GM21717 (cell line): ENCODE results near the gene ZNF683.
"Not testable (repeated sequence)": the region's sequence is repeated elsewhere in the genome, so short reads cannot be mapped to it uniquely, and the experiment has no call there.

Experiments
- ATAC-seq: cut with Tn5 transposase; IDR thresholded peaks from one replicate; pipeline ENCODE4 v1.9.1; 2021; ENCODE audit warnings: mild to moderate bottlenecking, moderate library complexity; ENCODE audit not compliant: unreplicated experiment

The ZNF683 gene

GRCh38 chr1:26372611-26373010 lies at the start of gene ZNF683:
ZNF683 (minus strand) TSS chr1:26372750; CDS start chr1:26368571, 4,179 bp downstream.
- ATAC-seq: not testable (repeated sequence)

GRCh38 chr1:26419494-26419893 lies 46.9 kb upstream of the ZNF683 start:
- no peak for ATAC-seq

- ATAC-seq: no peak
These were observed 46.4 kb upstream of the ZNF683 start for GRCh38 chr1:26418865-26419349.

- ATAC-seq: no peak
These were observed 44.7 kb upstream of the ZNF683 start for GRCh38 chr1:26417111-26417759.

- ATAC-seq: no peak
These were observed 40.5 kb upstream of the ZNF683 start for GRCh38 chr1:26413031-26413430.

GRCh38 chr1:26412180-26412840 lies 39.8 kb upstream of the ZNF683 start:
- no peak for ATAC-seq

GRCh38 chr1:26411624-26412074 lies 39.1 kb upstream of the ZNF683 start:
- no peak for ATAC-seq

- ATAC-seq: no peak
These were observed 38.4 kb upstream of the ZNF683 start, which contains the start of gene LIN28A for GRCh38 chr1:26410706-26411623. LIN28A (plus strand) TSS chr1:26410817; CDS start chr1:26410892, 75 bp downstream.

- ATAC-seq: no peak
These were observed 36.7 kb upstream of the ZNF683 start for GRCh38 chr1:26409191-26409807.

- no peak for ATAC-seq
These were observed 36.1 kb upstream of the ZNF683 start for GRCh38 chr1:26408604-26409003.

GRCh38 chr1:26405281-26405915 lies 32.8 kb upstream of the ZNF683 start:
- ATAC-seq: no peak

- no peak for ATAC-seq
These were observed 32.1 kb upstream of the ZNF683 start for GRCh38 chr1:26404641-26405040.

- ATAC-seq: no peak
These were observed 31.1 kb upstream of the ZNF683 start for GRCh38 chr1:26403656-26404055.

GRCh38 chr1:26401891-26402290 lies 29.3 kb upstream of the ZNF683 start:
- no peak for ATAC-seq

- no peak for ATAC-seq
These were observed 26.5 kb upstream of the ZNF683 start for GRCh38 chr1:26399034-26399433.

- ATAC-seq: no peak
These were observed 23.2 kb upstream of the ZNF683 start for GRCh38 chr1:26395754-26396153.

- no peak for ATAC-seq
These were observed 18.9 kb upstream of the ZNF683 start for GRCh38 chr1:26391450-26391849.

- no peak for ATAC-seq
These were observed 17.2 kb upstream of the ZNF683 start for GRCh38 chr1:26389604-26390247.

GRCh38 chr1:26388791-26389445 lies 16.4 kb upstream of the ZNF683 start:
- no peak for ATAC-seq
